ENCODE measurements around the gene ATP13A3. TPM values are rescaled to one million over a fixed set of nuclear protein-coding genes. Genes with fewer than 3 reads are reported as not detected.

Gene ATP13A3
- total RNA-seq, 1 donor from 2014 or later: 80.3 TPM

- no peak overlapping the region for H3K4me3 Mint-ChIP-seq
- H3K4me1 Mint-ChIP-seq (ENCODE audit: unreplicated experiment): peaks cover 17% of the 10 kb centered on the region
- peaks cover 18% of the 10 kb centered on the region for H3K9me3 Mint-ChIP-seq
- H3K36me3 Mint-ChIP-seq: no peaks in the 10 kb centered on the region
- no peak for DNase-seq (ENCODE audit: extremely low spot score, unreplicated experiment)
- peaks cover 11% of the 10 kb centered on the region for H3K27me3 Mint-ChIP-seq
- TF ChIP-seq, protein P1, sequence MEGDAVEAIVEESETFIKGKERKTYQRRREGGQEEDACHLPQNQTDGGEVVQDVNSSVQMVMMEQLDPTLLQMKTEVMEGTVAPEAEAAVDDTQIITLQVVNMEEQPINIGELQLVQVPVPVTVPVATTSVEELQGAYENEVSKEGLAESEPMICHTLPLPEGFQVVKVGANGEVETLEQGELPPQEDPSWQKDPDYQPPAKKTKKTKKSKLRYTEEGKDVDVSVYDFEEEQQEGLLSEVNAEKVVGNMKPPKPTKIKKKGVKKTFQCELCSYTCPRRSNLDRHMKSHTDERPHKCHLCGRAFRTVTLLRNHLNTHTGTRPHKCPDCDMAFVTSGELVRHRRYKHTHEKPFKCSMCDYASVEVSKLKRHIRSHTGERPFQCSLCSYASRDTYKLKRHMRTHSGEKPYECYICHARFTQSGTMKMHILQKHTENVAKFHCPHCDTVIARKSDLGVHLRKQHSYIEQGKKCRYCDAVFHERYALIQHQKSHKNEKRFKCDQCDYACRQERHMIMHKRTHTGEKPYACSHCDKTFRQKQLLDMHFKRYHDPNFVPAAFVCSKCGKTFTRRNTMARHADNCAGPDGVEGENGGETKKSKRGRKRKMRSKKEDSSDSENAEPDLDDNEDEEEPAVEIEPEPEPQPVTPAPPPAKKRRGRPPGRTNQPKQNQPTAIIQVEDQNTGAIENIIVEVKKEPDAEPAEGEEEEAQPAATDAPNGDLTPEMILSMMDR (conservative IDR thresholded peaks at IDR 0.05): no peak
- no peak overlapping the region for H3K27ac Mint-ChIP-seq
These were observed 96.0 kb downstream of the ATP13A3 start for GRCh38 chr3:194390835-194391234.

DNA sequence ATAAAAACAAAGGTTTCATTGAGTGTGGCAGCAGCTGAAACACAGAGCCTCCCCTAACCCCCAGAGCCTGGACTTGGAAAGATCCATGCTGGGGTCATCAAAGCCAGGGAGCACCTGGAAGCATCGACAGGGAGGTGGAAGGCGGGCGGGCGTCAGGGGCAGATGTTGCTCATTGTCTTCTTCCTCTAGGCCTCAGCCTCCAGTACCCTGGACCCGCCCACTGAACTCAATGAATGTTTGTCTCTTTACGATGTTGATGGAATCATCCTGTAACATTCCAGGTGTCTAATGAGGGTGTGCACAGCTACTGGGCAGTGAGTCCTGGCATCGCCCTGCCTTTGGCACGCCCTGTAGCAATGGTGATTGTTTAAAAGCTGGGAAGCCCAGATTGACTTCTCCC, 97.5 kb downstream of the ATP13A3 start:
- peaks cover 11% of the 10 kb centered on the region for H3K27me3 Mint-ChIP-seq
- H3K27ac Mint-ChIP-seq: no peak overlapping the region
- peaks cover 10% of the 10 kb centered on the region for H3K4me1 Mint-ChIP-seq (ENCODE audit: unreplicated experiment)
- no peak overlapping the region for H3K4me3 Mint-ChIP-seq
- TF ChIP-seq, protein P1 (conservative IDR thresholded peaks at IDR 0.05): no peak
- H3K36me3 Mint-ChIP-seq: no peaks in the 10 kb centered on the region
- peaks cover 18% of the 10 kb centered on the region for H3K9me3 Mint-ChIP-seq
- DNase-seq (ENCODE audit: extremely low spot score, unreplicated experiment): no peak

- Mint-ChIP-seq H3K4me3 (no peak overlapping the region), H3K4me1 (ENCODE audit: unreplicated experiment) (peaks cover 10% of the 10 kb centered on the region), H3K27me3 (peaks cover 11% of the 10 kb centered on the region), H3K9me3 (peaks cover 18% of the 10 kb centered on the region), H3K36me3 (no peaks in the 10 kb centered on the region), H3K27ac (no peak overlapping the region)
- TF ChIP-seq, protein P1 (conservative IDR thresholded peaks at IDR 0.05): no peak
- DNase-seq (ENCODE audit: extremely low spot score, unreplicated experiment): no peak
These were observed 98.8 kb downstream of the ATP13A3 start for GRCh38 chr3:194387926-194388418.

DNA sequence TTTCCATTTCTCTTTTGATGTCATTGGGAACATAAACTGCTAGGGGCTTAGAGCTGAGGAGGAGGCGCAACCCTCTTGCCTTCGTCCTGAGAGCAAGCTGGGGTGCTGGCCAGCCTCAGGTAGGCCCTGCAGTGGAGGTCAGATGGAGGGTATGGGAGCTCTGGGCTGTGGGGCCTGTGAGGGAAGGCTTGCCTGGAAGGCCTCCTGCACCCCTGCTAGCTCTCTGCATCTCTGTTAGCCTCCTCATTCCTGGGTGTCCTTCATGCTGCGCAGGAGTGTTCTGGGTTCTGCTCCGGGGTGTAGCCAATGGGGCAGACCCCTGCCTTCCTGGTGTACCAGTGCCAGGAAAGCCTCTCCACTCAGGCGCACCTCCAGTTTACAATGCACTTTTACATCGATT, 99.5 kb downstream of the ATP13A3 start:
- Mint-ChIP-seq H3K27me3 (peaks cover 11% of the 10 kb centered on the region), H3K4me3 (no peak overlapping the region), H3K27ac (no peak overlapping the region), H3K9me3 (peaks cover 18% of the 10 kb centered on the region), H3K4me1 (ENCODE audit: unreplicated experiment) (peaks cover 15% of the 10 kb centered on the region), H3K36me3 (no peaks in the 10 kb centered on the region)
- peak; percentile 58 for DNase-seq (ENCODE audit: extremely low spot score, unreplicated experiment)
- TF ChIP-seq, protein P1 (conservative IDR thresholded peaks at IDR 0.05): no peak

GRCh38 chr3:194386648-194387047, 100.2 kb downstream of the ATP13A3 start:
- Mint-ChIP-seq H3K36me3 (no peaks in the 10 kb centered on the region), H3K27me3 (peaks cover 11% of the 10 kb centered on the region), H3K4me1 (ENCODE audit: unreplicated experiment) (peaks cover 15% of the 10 kb centered on the region), H3K4me3 (no peak overlapping the region), H3K9me3 (peaks cover 18% of the 10 kb centered on the region), H3K27ac (no peak overlapping the region)
- peak; percentile 6 for DNase-seq (ENCODE audit: extremely low spot score, unreplicated experiment)
- TF ChIP-seq, protein P1 (conservative IDR thresholded peaks at IDR 0.05): no peak

GRCh38 chr3:194386066-194386465, 100.7 kb downstream of the ATP13A3 start:
- no peak overlapping the region for H3K4me3 Mint-ChIP-seq

More at GRCh38 chr3:194386066-194386465, 100.7 kb downstream of the ATP13A3 start:
- Mint-ChIP-seq H3K27ac (no peak overlapping the region), H3K27me3 (peaks cover 7% of the 10 kb centered on the region), H3K4me1 (ENCODE audit: unreplicated experiment) (peaks cover 15% of the 10 kb centered on the region), H3K9me3 (peaks cover 14% of the 10 kb centered on the region), H3K36me3 (no peaks in the 10 kb centered on the region)
- DNase-seq (ENCODE audit: extremely low spot score, unreplicated experiment): peak; percentile 47
- TF ChIP-seq, protein P1 (conservative IDR thresholded peaks at IDR 0.05): no peak

All from type B pancreatic cell (in vitro differentiated cells).